Fibroblast of lung (primary cell): ENCODE measurements around the gene PRELID1. TPM values are rescaled to one million over a fixed set of nuclear protein-coding genes. Genes with fewer than 3 reads are reported as not detected.

Source experiments
- DNase-seq, 2 donors: peaks; one replicate each; pipeline versions ENCODE4 v3.0.0 to v3.0.0-alpha.2; 2010; ENCODE audit warnings: low read depth in 2 of 2
- H2AFZ ChIP-seq: 2 replicates; pipeline ENCODE4 v1.5.1; 2012; ENCODE audit warnings: low read length, control low read depth, inconsistent platforms
- H3K27ac ChIP-seq: 2 replicates; pipeline ENCODE4 v1.5.1; 2011; ENCODE audit warnings: low read length, control low read depth; ENCODE audit not compliant: insufficient read depth
- H3K27me3 ChIP-seq: 2 replicates; pipeline ENCODE4 v1.5.1; 2011; ENCODE audit warnings: mild to moderate bottlenecking, low read length; ENCODE audit not compliant: control insufficient read depth, insufficient read depth
- H3K36me3 ChIP-seq: 2 replicates; pipeline ENCODE4 v1.5.1; 2011; ENCODE audit warnings: low read length; ENCODE audit not compliant: control insufficient read depth, insufficient read depth
- H3K4me1 ChIP-seq: 2 replicates; pipeline ENCODE4 v1.5.1; 2011; ENCODE audit warnings: low read length; ENCODE audit not compliant: control insufficient read depth, insufficient read depth; ENCODE audit errors: extremely low read depth
- H3K4me2 ChIP-seq: 2 replicates; pipeline ENCODE4 v1.5.1; 2011; ENCODE audit warnings: low read length, control low read depth; ENCODE audit not compliant: insufficient read depth; ENCODE audit errors: extremely low read depth
- H3K4me3 ChIP-seq, 4 experiments: fragments of 200-600 bp in 1 of 4; sonication (generic) in 1 of 4; replicated peaks in 1 of 4; 2 replicates each; pipeline ENCODE4 v1.5.1; 2011 to 2016; ENCODE audit warnings: low read length in 4 of 4, low read depth in 3 of 4, mild to moderate bottlenecking in 3 of 4, control low read depth in 2 of 4, inconsistent platforms in 1 of 4, mixed read lengths in 1 of 4; ENCODE audit not compliant: insufficient read depth in 1 of 4; ENCODE audit errors: control extremely low read depth in 1 of 4
- H3K79me2 ChIP-seq: 2 replicates; pipeline ENCODE4 v1.5.1; 2012; ENCODE audit warnings: mild to moderate bottlenecking, low read length, inconsistent platforms; ENCODE audit not compliant: control insufficient read depth, insufficient read depth
- H3K9ac ChIP-seq: 2 replicates; pipeline ENCODE4 v1.5.1; 2011; ENCODE audit warnings: mild to moderate bottlenecking, low read length, control low read depth; ENCODE audit not compliant: insufficient read depth
- H3K9me3 ChIP-seq: 2 replicates; pipeline ENCODE4 v1.5.1; 2012; ENCODE audit warnings: low read depth, low read length; ENCODE audit not compliant: control insufficient read depth, insufficient read depth
- H4K20me1 ChIP-seq: 2 replicates; pipeline ENCODE4 v1.5.1; 2011; ENCODE audit warnings: low read length; ENCODE audit not compliant: control insufficient read depth, insufficient read depth; ENCODE audit errors: extremely low read depth
- CTCF ChIP-seq, 2 donors: IDR thresholded peaks in 1 of 2; conservative IDR thresholded peaks in 1 of 2; 1 replicate in 1 of 2; 2 replicates in 1 of 2; pipeline ENCODE4 v1.5.1; 2011 to 2012; ENCODE audit warnings: low read length in 2 of 2, control low read depth in 1 of 2, inconsistent platforms in 1 of 2, low read depth in 1 of 2, mild to moderate bottlenecking in 1 of 2
- EZH2 ChIP-seq: IDR thresholded peaks from 2 replicates; pipeline ENCODE4 v1.5.1; 2012; ENCODE audit warnings: low read length, control low read depth, mild to moderate bottlenecking; ENCODE audit errors: missing control alignments
- polyA plus RNA-seq, 2 donors: library from polyadenylated mRNA; depleted of rRNA in 1 of 2; stranded (reverse) in 1 of 2; unstranded in 1 of 2; fragments of >200 nt; gene quantifications; 2 replicates each; pipeline ENCODE4 v1.2.1, GENCODE V29; 2011 to 2012; ENCODE audit warnings: missing spikeins in 1 of 2
- total RNA-seq: library from RNA; depleted of rRNA; stranded (reverse); fragments of >200 nt; gene quantifications from 2 replicates; pipeline ENCODE4 v1.2.1, GENCODE V29; 2014

Gene PRELID1
- total and polyA plus RNA-seq, 2 donors (not counting 1 experiment from before 2014, with no cell fraction given) = 64.2 to 145 TPM

GRCh38 chr5:177329883-177330282 lies 26.3 kb downstream of the PRELID1 start:
- H4K20me1 ChIP-seq = no peaks in the 10 kb centered on the region
- no peak overlapping the region for H3K27ac ChIP-seq
- H3K79me2 ChIP-seq = no peaks in the 10 kb centered on the region
- H3K36me3 ChIP-seq = peaks cover 28% of the 10 kb centered on the region
- no peak overlapping the region for H3K4me2 ChIP-seq
- no peaks in the 10 kb centered on the region for H3K27me3 ChIP-seq
- no peak for DNase-seq
- TF ChIP-seq EZH2 = no peak
- no peak for TF ChIP-seq CTCF (conservative IDR thresholded peaks at IDR 0.05 in 1 of 2, IDR thresholded peaks at IDR 0.05 in 1 of 2; ENCODE audit: low read depth in 1 of 2, low read length in 2 of 2)
- no peak overlapping the region for H3K9ac ChIP-seq
- H3K4me3 ChIP-seq = no peak overlapping the region
- H2AFZ ChIP-seq = no peak overlapping the region
- no peaks in the 10 kb centered on the region for H3K9me3 ChIP-seq
- peaks cover 9% of the 10 kb centered on the region for H3K4me1 ChIP-seq

GRCh38 chr5:177330991-177331842 lies 27.6 kb downstream of the PRELID1 start:
- Histone ChIP-seq H3K27ac (no peak overlapping the region), H3K9ac (no peak overlapping the region), H3K27me3 (no peaks in the 10 kb centered on the region), H3K4me1 (peaks cover 5% of the 10 kb centered on the region), H3K36me3 (peaks cover 30% of the 10 kb centered on the region), H4K20me1 (no peaks in the 10 kb centered on the region), H3K4me3 (no peak overlapping the region), H2AFZ (no peak overlapping the region), H3K9me3 (no peaks in the 10 kb centered on the region), H3K4me2 (no peak overlapping the region), H3K79me2 (no peaks in the 10 kb centered on the region)
- TF ChIP-seq EZH2 = no peak
- TF ChIP-seq CTCF (conservative IDR thresholded peaks at IDR 0.05 in 1 of 2, IDR thresholded peaks at IDR 0.05 in 1 of 2; ENCODE audit: low read depth in 1 of 2, low read length in 2 of 2) = no peak
- DNase-seq = no peak

GRCh38 chr5:177332031-177332895 lies 28.7 kb downstream of the PRELID1 start:
- no peak for TF ChIP-seq EZH2
- TF ChIP-seq CTCF (conservative IDR thresholded peaks at IDR 0.05 in 1 of 2, IDR thresholded peaks at IDR 0.05 in 1 of 2; ENCODE audit: low read depth in 1 of 2, low read length in 2 of 2) = no peak
- Histone ChIP-seq H3K4me2 (no peak overlapping the region), H3K4me1 (peaks cover 5% of the 10 kb centered on the region), H3K9me3 (no peaks in the 10 kb centered on the region), H4K20me1 (no peaks in the 10 kb centered on the region), H2AFZ (no peak overlapping the region), H3K27me3 (no peaks in the 10 kb centered on the region), H3K36me3 (peaks cover 36% of the 10 kb centered on the region), H3K4me3 (no peak overlapping the region), H3K27ac (no peak overlapping the region), H3K79me2 (no peaks in the 10 kb centered on the region), H3K9ac (no peak overlapping the region)
- no peak for DNase-seq
